Psoas muscle (tissue), 8 donors: Measurements from ENCODE around the gene FMNL1. TPM values are rescaled to one million over a fixed set of nuclear protein-coding genes. Genes with fewer than 3 reads are reported as not detected.

Experiments used
- ATAC-seq, 4 donors: fragments of 200-7000 bp; cut with Tn5 transposase; one replicate each; pipeline ENCODE4 v1.9.1; 2020; ENCODE audit warnings: moderate library complexity in 3 of 4, mild to moderate bottlenecking in 2 of 4
- DNase-seq, 2 donors: peaks; one replicate each; pipeline ENCODE4 v3.0.0-alpha.2; 2020
- H3K27ac ChIP-seq: fragments of 200-600 bp; one replicate; pipeline ENCODE4 v1.8.0; 2022
- H3K27me3 ChIP-seq, 3 donors: fragments of 200-600 bp in 1 of 3; one replicate each; pipeline versions ENCODE4 v1.6.1 to v1.8.0; 2013 to 2022; ENCODE audit warnings: low read length in 2 of 3, mild to moderate bottlenecking in 2 of 3, moderate library complexity in 1 of 3; ENCODE audit not compliant: insufficient read depth in 3 of 3
- H3K36me3 ChIP-seq, 2 donors: fragments of 200-600 bp in 1 of 2; one replicate each; pipeline versions ENCODE4 v1.6.1 to v1.8.0; 2013 to 2022; ENCODE audit warnings: low read depth in 1 of 2, mild to moderate bottlenecking in 1 of 2, moderate library complexity in 1 of 2; ENCODE audit not compliant: insufficient read depth in 1 of 2
- H3K4me1 ChIP-seq: fragments of 200-600 bp; one replicate; pipeline ENCODE4 v1.8.0; 2022
- H3K4me3 ChIP-seq: fragments of 200-600 bp; one replicate; pipeline ENCODE4 v1.8.0; 2022; ENCODE audit warnings: mild to moderate bottlenecking
- H3K9me3 ChIP-seq: fragments of 200-600 bp; one replicate; pipeline ENCODE4 v1.8.0; 2022
- CTCF ChIP-seq: fragments of 200-600 bp; IDR thresholded peaks from one replicate; pipeline ENCODE4 v1.8.0; 2022; ENCODE audit warnings: antibody characterized with exemption
- WGBS, 3 donors: extraction: QIAGEN DNeasy Blood & Tissue Kit; methylation state at CpG; one replicate each; pipeline versions ENCODE4 v1.1.6 to v1.1.7; 2013; 5-methylcytosine and 5-hydroxymethylcytosine counted together
- intact Hi-C, 2 donors: fragments of 100-400 bp; cut with DNase I; formaldehyde crosslinking; loops; one replicate each; pipeline versions ENCODE4 v1.11.0 to v1.14.2; 2022
- polyA plus RNA-seq, 3 donors: library from polyadenylated mRNA; stranded (reverse); fragments of 200-250 nt; gene quantifications; one replicate each; pipeline ENCODE4 v1.2.3, GENCODE V29; 2013
- total RNA-seq, 4 donors: library from RNA; stranded (reverse); fragmentation: NEBNext Ultra II Directional in 2 of 4; extraction: Animal tissue kit (Norgen Biotek cat#: 25700) in 2 of 4; gene quantifications; one replicate each; pipeline versions ENCODE4 v1.2.1 to v1.2.4, GENCODE V29; 2021 to 2023
- donor health status: healthy with polysubstance abuse.
- donor health status: DM: no; HTN: no; CAD: no; lungs with moderate emphysema.
- donor health status: Bipolar disorder and iron deficiency.
- donor health status: healthy.
- donor health status: DM: yes; HTN: yes; CAD: no.
- donor health status: DM: no; HTN: no; CAD: no.
- donor health status: DM: no; HTN: no; CAD: no.
- donor health status: DM: yes; HTN: yes; CAD: no.

Gene FMNL1
- total and polyA plus RNA-seq, 7 donors = 1.8 to 6.5 (median 5.4) TPM

GRCh38 chr17:45242029-45242414 lies 20.3 kb downstream of the FMNL1 start:
- Histone ChIP-seq H3K9me3 (no peaks in the 10 kb centered on the region), H3K4me3 (no peak overlapping the region), H3K36me3 (peaks cover 0 to 7% of the 10 kb centered on the region in 2 donors), H3K27me3 (peaks cover 0 to 17% (median 2%) of the 10 kb centered on the region in 3 donors), H3K4me1 (peaks cover 3% of the 10 kb centered on the region), H3K27ac (no peak overlapping the region)
- ATAC-seq = no peak
- intact Hi-C loops = loop anchor here in 1 of 2 donors (2.0 kb wide), 1 partner anchor 17 kb away; no protein-coding TSS in a partner anchor
- WGBS, 3 donors = 32 to 54% (median 38%) methylated on average over 9 to 18 of the region's 18 CpGs
- DNase-seq = no peak
- no peak for TF ChIP-seq CTCF

DNA sequence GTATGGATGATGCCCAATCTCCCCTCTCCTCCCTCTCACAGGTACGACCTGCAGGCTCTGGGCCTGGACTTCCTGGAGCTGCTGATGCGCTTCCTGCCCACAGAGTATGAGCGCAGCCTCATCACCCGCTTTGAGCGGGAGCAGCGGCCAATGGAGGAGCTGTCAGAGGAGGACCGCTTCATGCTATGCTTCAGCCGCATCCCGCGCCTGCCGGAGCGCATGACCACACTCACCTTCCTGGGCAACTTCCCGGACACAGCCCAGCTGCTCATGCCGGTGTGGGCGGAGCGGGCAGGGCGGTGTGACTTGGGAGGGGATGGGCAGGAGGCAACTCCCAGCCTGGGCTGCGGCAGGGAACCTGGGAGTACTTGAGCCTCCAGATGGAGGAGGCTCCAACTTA lies 22.1 kb downstream of the FMNL1 start:
- Histone ChIP-seq H3K27me3 (peaks cover 0 to 19% (median 0%) of the 10 kb centered on the region in 3 donors), H3K36me3 (peaks cover 0 to 7% of the 10 kb centered on the region in 2 donors), H3K4me3 (no peak overlapping the region), H3K9me3 (no peaks in the 10 kb centered on the region), H3K27ac (no peak overlapping the region), H3K4me1 (peaks cover 9% of the 10 kb centered on the region)
- DNase-seq = no peak
- WGBS, 3 donors = 90 to 94% (median 92%) methylated on average over 18 of the region's 18 CpGs
- intact Hi-C loops = loop anchor here in 1 of 2 donors (2.0 kb wide), 1 partner anchor 19 kb away; no protein-coding TSS in a partner anchor
- no peak for TF ChIP-seq CTCF
- no peak for ATAC-seq

DNA sequence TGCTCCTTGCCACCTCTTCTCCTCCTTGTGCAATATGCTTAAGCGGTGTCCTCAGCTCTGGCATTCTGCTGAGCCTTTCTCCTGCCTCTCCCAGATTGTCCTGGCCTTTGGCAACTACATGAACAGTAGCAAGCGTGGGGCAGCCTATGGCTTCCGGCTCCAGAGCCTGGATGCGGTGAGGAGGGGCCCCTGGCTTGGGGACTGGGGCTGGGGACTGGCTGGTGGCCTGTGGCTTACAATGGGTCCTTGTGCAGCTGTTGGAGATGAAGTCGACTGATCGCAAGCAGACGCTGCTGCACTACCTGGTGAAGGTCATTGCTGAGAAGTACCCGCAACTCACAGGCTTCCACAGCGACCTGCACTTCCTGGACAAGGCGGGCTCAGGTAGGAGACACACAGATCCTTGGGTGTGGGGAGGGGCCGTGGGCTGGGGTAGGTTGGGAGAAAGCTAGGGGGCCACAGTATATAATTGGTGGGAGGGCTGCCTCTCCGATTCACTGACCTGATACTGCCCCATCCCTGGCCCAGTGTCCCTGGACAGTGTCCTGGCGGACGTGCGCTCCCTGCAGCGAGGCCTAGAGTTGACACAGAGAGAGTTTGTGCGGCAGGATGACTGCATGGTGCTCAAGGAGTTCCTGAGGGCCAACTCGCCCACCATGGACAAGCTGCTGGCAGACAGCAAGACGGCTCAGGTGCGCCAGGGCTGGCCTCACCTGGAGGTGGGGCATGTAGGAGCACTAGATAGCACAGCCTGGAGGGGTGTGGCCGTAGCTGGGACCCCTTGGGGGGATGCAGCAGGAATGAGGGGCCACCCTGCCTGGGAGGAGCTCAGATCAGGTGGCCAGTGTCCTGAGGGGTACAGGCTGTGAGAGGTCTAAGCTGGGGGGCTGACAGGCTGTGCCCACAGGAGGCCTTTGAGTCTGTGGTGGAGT lies 23.3 kb downstream of the FMNL1 start:
- peaks cover 0 to 19% (median 0%) of the 10 kb centered on the region in 3 donors for H3K27me3 ChIP-seq
- intact Hi-C loops = no loop called here
- WGBS, 3 donors = 93% methylated on average over 21 of the region's 21 CpGs
- DNase-seq (no peak), ATAC-seq (no peak)
- no peaks in the 10 kb centered on the region for H3K9me3 ChIP-seq
- no peak overlapping the region for H3K4me3 ChIP-seq
- H3K4me1 ChIP-seq = peaks cover 9% of the 10 kb centered on the region
- H3K36me3 ChIP-seq = peaks cover 0 to 7% of the 10 kb centered on the region in 2 donors
- H3K27ac ChIP-seq = no peak overlapping the region
- no peak for TF ChIP-seq CTCF

- intact Hi-C loops = no loop called here
- no peak for DNase-seq
- Histone ChIP-seq H3K27me3 (peaks cover 0 to 10% (median 0%) of the 10 kb centered on the region in 3 donors), H3K36me3 (peaks cover 0 to 7% of the 10 kb centered on the region in 2 donors), H3K4me1 (peaks cover 9% of the 10 kb centered on the region), H3K27ac (no peak overlapping the region), H3K9me3 (no peaks in the 10 kb centered on the region), H3K4me3 (no peak overlapping the region)
- WGBS, 3 donors = 73 to 79% (median 75%) methylated on average over 8 of the region's 8 CpGs
- no peak for ATAC-seq
- no peak for TF ChIP-seq CTCF
Observed at GRCh38 chr17:45246338-45246737, 24.7 kb downstream of the FMNL1 start.
